ENCODE results near the gene MDM1.

GRCh38 chr12:68348419-68348818 lies 16.3 kb upstream of the MDM1 start:
- TF ChIP-seq CTCF (IDR thresholded peaks at IDR 0.05) = no peak
- no peak for TF ChIP-seq POLR2A (IDR thresholded peaks at IDR 0.05)

All from heart left ventricle (tissue), 13 donors.